GM21619 (cell line): ENCODE results near the gene MYO15B.
"Not testable (repeated sequence)": the region's sequence is repeated elsewhere in the genome, so short reads cannot be mapped to it uniquely, and the experiment has no call there.

Source experiments
- ATAC-seq: cut with Tn5 transposase; IDR thresholded peaks from one replicate; pipeline ENCODE4 v1.9.1; 2021; ENCODE audit not compliant: unreplicated experiment

MYO15B gene

GRCh38 chr17:75637143-75637538 is 49.5 kb downstream of the MYO15B start:
- no peak for ATAC-seq

GRCh38 chr17:75637551-75637950 is 50.0 kb downstream of the MYO15B start:
- ATAC-seq = no peak

- ATAC-seq = not testable (repeated sequence)
These were observed 50.4 kb downstream of the MYO15B start for GRCh38 chr17:75638039-75638438.

- no peak for ATAC-seq
These were observed 51.3 kb downstream of the MYO15B start for GRCh38 chr17:75638893-75639292.

GRCh38 chr17:75639327-75639726 is 51.7 kb downstream of the MYO15B start:
- no peak for ATAC-seq

DNA sequence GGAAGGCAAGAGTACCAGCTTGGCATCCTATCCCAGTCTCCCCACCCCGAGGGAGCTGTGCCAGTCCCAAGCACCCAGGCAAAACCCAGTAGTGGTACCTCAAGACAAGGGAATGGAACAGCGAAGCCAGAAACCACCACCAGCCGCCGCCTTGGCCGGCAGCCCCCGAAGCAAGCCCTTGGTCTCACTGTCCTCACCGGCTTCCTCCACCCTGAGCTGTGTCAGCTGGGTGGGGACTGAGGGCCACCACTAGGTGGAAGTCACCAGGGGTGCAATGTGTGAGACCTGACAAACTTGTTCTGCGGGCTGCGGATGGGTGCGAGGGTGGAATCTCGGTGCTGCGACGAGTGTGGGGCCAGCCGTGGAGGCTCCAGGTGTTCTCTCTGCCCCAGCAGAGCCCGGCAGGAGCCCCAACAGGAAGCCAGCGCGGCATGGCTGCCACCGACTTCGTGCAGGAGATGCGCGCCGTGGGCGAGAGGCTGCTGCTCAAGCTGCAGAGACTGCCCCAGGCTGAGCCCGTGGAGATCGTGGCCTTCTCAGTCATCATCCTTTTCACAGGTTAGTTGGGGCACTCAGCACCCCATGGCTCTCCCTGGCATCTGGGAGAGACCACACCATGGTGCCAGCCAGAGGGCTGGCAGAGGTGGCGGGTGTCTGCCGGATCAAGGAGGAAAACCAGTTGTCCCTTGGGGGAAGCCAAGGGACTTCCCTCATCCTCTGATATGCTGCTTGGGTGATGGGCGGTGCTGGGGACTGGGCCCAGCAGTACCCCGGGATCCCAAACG is 52.4 kb downstream of the MYO15B start:
- ATAC-seq = no peak

GRCh38 chr17:75640556-75641119 is 53.0 kb downstream of the MYO15B start:
- ATAC-seq = no peak

DNA sequence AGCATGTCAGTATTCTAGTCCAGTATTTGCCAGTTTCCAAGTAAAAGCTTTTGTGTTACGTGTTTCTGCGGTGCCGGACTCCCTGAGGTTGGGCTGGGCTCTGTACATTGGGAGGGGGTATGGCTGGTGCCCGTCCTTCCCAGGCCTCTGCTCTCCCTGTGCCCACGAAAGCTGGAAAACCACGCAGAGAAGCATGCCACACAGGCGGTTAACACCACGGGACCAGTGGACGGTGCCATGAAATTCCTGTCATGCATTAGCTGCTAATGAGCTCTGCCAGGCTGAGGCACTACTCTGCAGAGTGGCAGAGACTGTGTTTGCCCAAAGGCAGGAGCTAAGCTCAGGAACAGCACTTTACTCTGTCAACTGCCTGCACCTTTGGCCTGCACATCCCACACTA is 53.7 kb downstream of the MYO15B start:
- no peak for ATAC-seq

GRCh38 chr17:75642182-75642783 is 54.7 kb downstream of the MYO15B start:
- no peak for ATAC-seq

- ATAC-seq = no peak
These were observed 55.4 kb downstream of the MYO15B start for GRCh38 chr17:75642784-75643642.

GRCh38 chr17:75643643-75644017 is 56.0 kb downstream of the MYO15B start:
- ATAC-seq = no peak

DNA sequence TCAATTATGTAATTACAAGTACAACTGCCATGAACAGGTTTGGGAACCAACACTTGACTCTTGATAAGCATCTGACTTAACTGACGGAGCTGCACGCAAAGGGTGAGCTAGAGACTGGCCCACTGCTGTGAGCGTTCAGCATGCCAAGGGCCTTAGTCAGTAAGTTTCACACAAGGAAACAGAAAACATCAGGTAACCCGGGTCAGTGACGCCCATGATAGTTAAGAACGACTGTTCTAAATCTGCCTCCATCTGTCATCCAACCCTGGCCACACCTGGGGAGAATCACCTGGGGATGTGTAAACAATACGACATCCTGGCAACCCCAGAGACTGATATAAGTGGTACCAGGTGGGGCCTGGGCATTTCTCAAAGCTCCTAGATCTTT is 57.9 kb downstream of the MYO15B start:
- no peak for ATAC-seq

DNA sequence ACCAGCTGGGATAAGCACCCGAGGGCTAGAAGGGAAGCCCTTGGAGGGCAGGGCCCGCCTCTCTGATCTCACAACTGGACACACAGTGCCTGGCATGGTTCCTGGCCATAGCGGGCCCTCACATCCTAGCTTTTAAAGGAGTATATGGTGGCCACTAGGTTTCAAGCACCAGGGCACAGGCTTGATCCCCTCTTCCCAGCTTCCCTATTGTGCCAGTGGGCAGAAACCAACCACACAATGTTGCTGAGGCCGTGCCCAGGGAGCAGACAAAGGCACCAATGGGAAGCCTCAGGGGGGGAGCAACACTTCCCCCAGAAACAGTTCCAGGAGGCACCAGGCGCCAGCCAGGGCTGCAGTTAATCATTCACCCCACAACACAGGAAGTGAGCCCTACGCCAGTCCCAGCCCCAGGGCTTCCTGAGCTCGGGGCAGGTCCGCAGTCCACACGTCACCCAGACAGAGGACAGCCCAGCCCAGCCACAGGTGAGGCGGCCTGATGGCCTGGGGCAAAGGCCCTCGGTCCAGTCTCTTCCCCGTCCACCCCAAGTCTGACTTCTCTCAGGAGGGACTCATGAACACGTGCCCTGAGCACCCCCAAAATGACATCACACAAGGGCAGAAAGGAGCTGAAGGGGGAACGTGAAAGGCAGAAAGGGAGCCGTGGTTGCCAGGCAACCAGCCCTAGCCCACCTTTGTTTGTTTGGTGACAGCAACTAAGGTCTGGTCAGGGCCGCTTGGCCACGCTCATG is 58.5 kb downstream of the MYO15B start:
- ATAC-seq = peak; percentile 96

GRCh38 chr17:75646638-75646992 is 59.0 kb downstream of the MYO15B start:
- ATAC-seq = no peak

- ATAC-seq = no peak
These were observed 59.5 kb downstream of the MYO15B start for GRCh38 chr17:75647061-75647460.

DNA sequence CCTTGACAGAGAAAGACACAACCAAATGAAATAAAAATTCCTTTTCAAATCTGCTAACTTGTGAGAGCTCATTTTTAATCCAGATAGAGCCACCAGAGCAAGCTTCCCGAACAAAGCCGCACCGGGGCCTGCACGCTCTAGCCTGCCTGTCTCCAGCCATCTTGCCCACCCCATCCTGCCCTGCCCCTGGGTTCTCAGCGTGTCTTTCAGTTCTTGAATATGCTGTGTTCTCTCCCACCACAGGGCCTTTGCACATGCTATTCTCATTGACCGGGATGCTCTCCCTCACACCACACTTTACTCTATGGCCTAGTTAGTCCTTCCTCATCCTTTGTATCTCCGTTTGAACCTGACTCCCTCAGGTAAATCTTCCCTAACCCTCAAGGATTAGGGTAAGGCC is 60.3 kb downstream of the MYO15B start:
- ATAC-seq = no peak

DNA sequence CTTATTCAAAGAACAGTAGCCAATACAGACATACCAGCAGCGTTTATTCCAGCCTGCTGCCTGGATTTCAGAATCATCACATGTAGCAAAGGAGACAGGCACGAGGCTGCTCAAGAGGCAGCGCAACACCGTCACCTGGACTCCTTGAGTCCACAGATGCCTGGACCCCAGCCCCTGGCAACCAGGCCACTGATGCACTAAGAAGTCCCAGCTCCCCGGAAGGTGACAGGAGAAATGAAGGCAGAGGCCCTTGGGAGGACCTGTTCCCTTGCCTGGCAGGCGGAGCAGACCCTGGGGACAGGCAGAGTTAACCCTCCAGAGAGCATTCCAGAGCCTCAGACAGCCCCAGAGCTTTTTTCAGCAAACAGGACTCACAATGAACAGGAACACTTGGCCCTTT is 62.1 kb downstream of the MYO15B start:
- ATAC-seq = no peak

DNA sequence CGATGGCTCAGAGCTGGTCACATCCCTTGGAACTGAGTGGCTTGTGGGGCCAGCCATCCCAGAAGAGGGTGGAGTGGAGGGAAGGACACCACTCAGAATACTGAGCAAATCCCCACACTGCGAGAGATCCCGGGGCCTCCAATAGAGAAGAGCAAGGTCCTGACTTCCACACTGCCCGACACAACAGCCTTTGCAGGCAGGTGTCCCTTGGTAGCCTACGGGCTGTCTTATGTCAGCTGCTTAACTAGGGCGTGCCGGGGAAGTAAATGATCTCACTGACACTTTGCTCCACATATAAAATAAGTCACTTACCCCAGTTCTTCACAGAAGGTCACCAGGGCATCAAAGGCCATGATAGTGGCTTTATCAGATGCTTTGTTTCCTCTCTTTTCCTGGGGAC is 63.3 kb downstream of the MYO15B start:
- no peak for ATAC-seq

DNA sequence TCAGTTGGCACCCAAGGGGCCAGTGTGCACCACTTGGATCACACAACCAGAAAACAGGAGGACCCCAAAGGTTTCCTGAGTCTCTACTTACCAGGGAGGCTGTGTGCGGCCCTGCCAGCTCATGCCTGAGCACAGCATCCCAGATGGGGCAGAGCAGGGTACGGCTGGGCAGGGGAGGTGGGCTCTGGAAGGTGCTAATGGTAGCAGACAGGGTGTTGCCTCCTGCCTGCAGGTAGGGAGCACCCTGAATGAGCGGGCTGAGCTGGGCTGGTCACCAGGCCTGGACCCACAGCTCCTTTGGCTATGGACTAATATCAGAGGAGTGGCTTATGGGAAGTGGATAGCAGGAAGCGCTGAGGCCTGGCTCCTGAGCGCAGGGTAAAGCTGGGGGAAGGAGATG is 64.7 kb downstream of the MYO15B start:
- ATAC-seq = no peak

DNA sequence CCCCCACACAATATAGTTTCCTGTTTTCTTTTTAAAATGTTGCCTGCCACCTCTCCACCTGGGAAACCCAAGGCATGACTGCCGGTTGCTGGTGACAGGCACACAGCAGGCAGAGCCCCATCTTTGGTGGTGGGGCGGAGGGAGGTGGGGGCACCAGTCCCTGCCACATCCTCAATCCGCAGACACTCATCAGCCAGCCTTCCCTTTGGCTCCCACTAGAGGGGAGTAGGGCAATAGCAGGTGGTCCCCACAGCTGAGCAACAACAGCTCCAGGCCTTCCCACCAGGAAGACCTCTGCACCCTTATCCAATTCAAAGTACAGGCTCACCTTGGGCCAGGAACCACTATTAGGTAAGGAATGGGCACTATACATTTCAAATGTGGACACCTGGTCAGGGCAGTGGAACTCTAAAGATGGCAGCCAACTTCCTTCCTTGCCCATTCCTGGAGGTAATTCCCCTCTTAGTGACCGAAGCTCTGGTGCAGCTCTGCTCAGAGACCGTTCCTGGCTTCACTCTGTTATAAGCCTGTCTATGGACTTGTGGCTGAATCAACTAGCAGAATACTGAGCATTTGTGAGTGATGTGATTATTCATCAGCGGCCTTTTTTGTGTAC is 65.4 kb downstream of the MYO15B start:
- ATAC-seq = no peak

- ATAC-seq = no peak
These were observed 66.6 kb downstream of the MYO15B start for GRCh38 chr17:75654176-75654575.
